ENCODE measurements around the gene WWC1. TPM values are rescaled to one million over a fixed set of nuclear protein-coding genes. Genes with fewer than 3 reads are reported as not detected.
A peak's percentile ranks its signal among the peaks of the same experiment; 100 is the strongest.

The WWC1 gene
- total RNA-seq, 1 donor from 2014 or later, result 20.8 TPM

DNA sequence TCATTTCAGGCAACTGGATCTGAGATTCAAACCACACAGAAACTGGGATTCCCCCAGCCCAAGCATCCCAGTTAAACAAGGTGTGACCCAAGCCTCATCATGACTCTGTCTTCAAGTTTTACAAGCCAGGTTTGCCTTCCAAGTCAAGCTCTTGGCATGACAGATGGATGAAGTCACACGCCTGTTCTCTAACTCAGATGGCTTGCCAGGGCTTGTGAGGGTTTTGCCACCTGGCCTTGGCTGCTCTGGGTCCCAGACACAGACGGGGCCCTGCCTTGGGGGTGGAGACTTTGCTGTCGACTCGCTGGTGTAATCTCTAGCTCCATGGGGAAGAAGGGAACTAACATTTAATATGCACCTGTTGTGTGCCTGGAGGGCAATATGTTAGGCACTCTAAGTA, 99.0 kb downstream of the WWC1 start:
- H3K36me3 ChIP-seq (ENCODE audit: control insufficient read depth, insufficient read depth, low read length), result peaks cover 3% of the 10 kb centered on the region
- H3K27me3 ChIP-seq (ENCODE audit: control insufficient read depth, insufficient read depth, low read length), result no peaks in the 10 kb centered on the region
- peak; percentile 97 for DNase-seq (ENCODE audit: low read depth)
- H3K4me3 ChIP-seq (ENCODE audit: low read depth, low read length), result no peak overlapping the region
- no peak for FAIRE-seq
- TF ChIP-seq CTCF (IDR thresholded peaks at IDR 0.05; ENCODE audit: insufficient read depth, low read length, severe bottlenecking), result no peak

- no peaks in the 10 kb centered on the region for H3K27me3 ChIP-seq (ENCODE audit: control insufficient read depth, insufficient read depth, low read length)
- peaks cover 5% of the 10 kb centered on the region for H3K36me3 ChIP-seq (ENCODE audit: control insufficient read depth, insufficient read depth, low read length)
- H3K4me3 ChIP-seq (ENCODE audit: low read depth, low read length), result no peak overlapping the region
- no peak for DNase-seq (ENCODE audit: low read depth)
- TF ChIP-seq CTCF (IDR thresholded peaks at IDR 0.05; ENCODE audit: insufficient read depth, low read length, severe bottlenecking), result no peak
- no peak for FAIRE-seq
These were observed 102.3 kb downstream of the WWC1 start for GRCh38 chr5:168393773-168394172.

DNA sequence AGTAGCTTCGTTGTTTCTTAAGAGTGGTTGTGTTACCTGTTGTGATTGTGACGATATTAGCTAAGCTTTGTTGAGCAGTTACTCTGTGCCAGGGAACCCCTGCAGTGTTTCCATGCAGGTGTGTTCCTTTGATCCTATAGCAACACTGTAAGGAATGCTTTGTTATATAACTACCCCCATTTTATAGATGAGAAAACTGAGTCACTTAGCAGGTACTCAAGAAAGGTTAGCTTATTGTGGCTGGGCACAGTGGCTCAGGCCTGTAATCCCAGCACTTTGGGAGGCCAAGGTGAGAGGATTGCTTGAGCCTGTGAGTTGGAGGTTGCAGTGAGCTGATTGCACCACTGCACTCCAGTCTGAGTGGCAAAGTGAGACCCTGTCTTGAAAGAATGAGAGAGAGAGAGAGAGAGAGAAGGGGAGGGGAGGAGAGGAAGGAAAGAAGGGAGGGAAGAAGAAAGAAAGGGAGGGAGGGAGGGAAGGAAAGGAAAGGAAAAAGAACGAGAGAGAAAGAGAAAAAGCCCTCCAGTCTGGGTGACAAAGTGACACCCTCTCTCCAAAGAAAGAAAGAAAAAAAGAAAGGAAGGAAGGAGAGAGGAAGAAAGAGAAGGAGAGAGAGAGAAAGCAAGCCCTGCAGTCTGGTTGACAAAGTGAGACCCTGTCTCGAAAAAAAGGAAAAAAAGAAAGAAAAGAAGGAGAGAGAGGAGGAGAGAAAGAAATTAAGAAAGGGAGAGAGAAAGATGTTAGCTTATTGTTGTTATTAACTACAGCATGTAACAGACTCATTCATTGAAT, 109.2 kb downstream of the WWC1 start:
- DNase-seq (ENCODE audit: low read depth), result no peak
- no peak for TF ChIP-seq CTCF (IDR thresholded peaks at IDR 0.05; ENCODE audit: insufficient read depth, low read length, severe bottlenecking)
- Histone ChIP-seq H3K36me3 (ENCODE audit: control insufficient read depth, insufficient read depth, low read length) (peaks cover 9% of the 10 kb centered on the region), H3K4me3 (ENCODE audit: low read depth, low read length) (no peak overlapping the region), H3K27me3 (ENCODE audit: control insufficient read depth, insufficient read depth, low read length) (no peaks in the 10 kb centered on the region)
- FAIRE-seq, result no peak

DNA sequence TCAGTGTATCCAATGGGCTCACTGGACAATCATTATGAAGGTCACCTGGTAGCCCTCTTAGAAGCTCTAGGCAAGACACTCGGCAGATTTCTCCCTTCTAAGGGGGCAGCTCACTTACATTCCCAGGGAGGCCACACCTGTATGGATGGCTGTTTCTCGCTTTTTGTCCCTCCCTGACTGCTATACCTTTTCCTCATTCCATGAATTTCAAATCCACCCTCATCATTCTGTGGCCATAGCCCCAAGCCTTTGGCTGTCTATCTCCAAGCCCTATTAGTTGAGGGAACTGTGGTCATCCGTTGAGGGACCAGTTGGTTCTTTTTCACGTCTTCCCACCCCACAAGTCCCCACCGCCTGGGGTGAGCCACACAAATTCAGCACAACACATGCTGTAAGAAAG, 109.8 kb downstream of the WWC1 start:
- Histone ChIP-seq H3K36me3 (ENCODE audit: control insufficient read depth, insufficient read depth, low read length) (peaks cover 11% of the 10 kb centered on the region), H3K4me3 (ENCODE audit: low read depth, low read length) (no peak overlapping the region), H3K27me3 (ENCODE audit: control insufficient read depth, insufficient read depth, low read length) (no peaks in the 10 kb centered on the region)
- no peak for DNase-seq (ENCODE audit: low read depth)
- TF ChIP-seq CTCF (IDR thresholded peaks at IDR 0.05; ENCODE audit: insufficient read depth, low read length, severe bottlenecking), result no peak
- no peak for FAIRE-seq

DNA sequence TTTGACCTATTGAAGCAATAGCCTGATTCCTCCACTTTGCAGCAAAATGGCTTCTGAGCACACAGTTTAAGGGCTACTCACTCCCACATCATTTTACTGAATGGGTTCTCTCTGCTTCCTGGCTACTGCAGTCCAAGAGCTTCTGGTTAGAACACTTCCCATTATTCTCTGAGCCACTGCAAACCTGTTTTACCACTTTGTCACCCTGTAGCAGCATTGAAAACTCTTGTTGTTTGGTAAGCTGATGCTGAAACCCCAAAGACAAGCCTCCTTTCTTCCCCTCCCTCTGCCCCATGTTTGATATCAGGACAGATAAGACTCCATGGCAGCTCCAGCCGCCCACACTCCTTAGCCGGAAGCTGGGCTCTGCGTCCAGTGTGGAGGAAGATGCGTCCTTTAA, 110.4 kb downstream of the WWC1 start:
- peak; percentile 18 for FAIRE-seq
- no peak for TF ChIP-seq CTCF (IDR thresholded peaks at IDR 0.05; ENCODE audit: insufficient read depth, low read length, severe bottlenecking)
- peaks cover 11% of the 10 kb centered on the region for H3K36me3 ChIP-seq (ENCODE audit: control insufficient read depth, insufficient read depth, low read length)
- no peaks in the 10 kb centered on the region for H3K27me3 ChIP-seq (ENCODE audit: control insufficient read depth, insufficient read depth, low read length)
- H3K4me3 ChIP-seq (ENCODE audit: low read depth, low read length), result no peak overlapping the region
- peak; percentile 83 for DNase-seq (ENCODE audit: low read depth)

DNA sequence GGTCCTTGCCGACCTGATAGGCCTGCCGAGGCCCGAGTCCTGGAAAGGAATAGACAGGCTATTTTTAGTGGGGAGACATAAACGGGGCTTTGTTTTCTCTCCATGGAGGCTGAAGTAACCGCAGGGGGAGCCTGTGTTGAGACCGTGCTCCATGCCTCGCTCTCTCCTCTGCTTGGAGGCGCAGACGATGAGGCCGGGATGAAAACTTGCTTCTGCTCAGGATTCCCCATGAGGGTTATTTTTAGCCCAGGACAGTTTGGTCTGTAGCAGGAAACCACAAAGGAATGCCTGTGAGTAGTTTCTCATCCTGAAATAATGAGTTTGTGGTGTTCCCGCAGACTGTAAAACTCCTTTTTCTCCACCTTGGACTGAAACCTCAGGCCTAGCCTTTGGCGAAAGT, 112.9 kb downstream of the WWC1 start:
- no peak overlapping the region for H3K4me3 ChIP-seq (ENCODE audit: low read depth, low read length)
- no peaks in the 10 kb centered on the region for H3K27me3 ChIP-seq (ENCODE audit: control insufficient read depth, insufficient read depth, low read length)
- peaks cover 9% of the 10 kb centered on the region for H3K36me3 ChIP-seq (ENCODE audit: control insufficient read depth, insufficient read depth, low read length)
- no peak for TF ChIP-seq CTCF (IDR thresholded peaks at IDR 0.05; ENCODE audit: insufficient read depth, low read length, severe bottlenecking)
- FAIRE-seq (no peak), DNase-seq (ENCODE audit: low read depth) (peak; percentile 38)

Measured in bronchial epithelial cell (primary cell).